Stimulated activated CD8-positive, alpha-beta memory T cell treated with anti-CD3 and anti-CD28 coated beads, Interleukin-15, amount 100 ng/mL, for 1 hour (primary cell): Measurements from ENCODE around the gene IFNE.
A peak's percentile ranks its signal among the peaks of the same experiment; 100 is the strongest.
"Not testable (repeated sequence)": the region's sequence is repeated elsewhere in the genome, so short reads cannot be mapped to it uniquely, and the experiment has no call there.

Experiments
- DNase-seq: peaks from one replicate; pipeline ENCODE4 v3.0.0-alpha.2; 2020; ENCODE audit warnings: low read depth

The IFNE gene

DNA sequence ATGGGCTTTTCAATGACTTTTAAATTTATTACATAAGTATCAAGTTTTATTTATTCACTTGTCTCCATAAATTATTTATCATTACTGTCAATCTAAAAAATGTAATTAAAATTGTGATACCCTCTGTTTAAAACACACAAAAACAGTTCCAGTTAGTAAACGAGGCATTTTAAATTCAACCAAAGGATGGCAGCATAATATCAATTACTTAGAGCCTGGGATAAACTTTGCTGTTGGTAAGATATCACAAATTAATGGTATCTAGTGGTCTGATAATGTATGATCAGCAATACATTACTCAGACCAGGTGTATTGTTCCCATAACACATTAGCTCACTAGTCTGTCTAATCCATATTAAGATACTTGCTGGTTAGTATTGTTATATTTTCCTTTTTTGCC is 9.6 kb upstream of the IFNE start:
- no peak for DNase-seq

GRCh38 chr9:21481470-21482056 is 550 bp downstream of the IFNE start:
- DNase-seq = no peak

GRCh38 chr9:21479152-21479702 is 2.9 kb downstream of the IFNE start:
- DNase-seq = no peak

DNA sequence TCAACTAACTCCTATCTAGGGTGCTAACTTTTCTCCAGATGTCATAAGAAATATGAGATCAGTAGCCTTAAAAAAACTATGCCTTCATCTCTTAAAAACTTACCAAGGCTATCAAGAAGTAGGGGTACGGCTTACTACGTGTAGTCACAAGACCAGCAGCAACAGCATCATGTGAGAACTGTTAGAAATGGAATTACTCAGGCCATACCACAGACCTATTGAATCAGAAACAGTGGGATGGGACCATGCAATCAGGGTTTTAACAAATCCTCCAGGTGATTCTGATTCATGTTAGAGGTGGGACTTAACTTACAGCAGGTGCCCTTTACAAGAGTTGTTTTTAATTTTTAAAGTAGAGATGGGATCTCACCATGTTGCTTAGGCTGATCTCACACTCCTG is 4.6 kb downstream of the IFNE start:
- DNase-seq = no peak

- no peak for DNase-seq
Measured at GRCh38 chr9:21473236-21473635, 8.9 kb downstream of the IFNE start.

DNA sequence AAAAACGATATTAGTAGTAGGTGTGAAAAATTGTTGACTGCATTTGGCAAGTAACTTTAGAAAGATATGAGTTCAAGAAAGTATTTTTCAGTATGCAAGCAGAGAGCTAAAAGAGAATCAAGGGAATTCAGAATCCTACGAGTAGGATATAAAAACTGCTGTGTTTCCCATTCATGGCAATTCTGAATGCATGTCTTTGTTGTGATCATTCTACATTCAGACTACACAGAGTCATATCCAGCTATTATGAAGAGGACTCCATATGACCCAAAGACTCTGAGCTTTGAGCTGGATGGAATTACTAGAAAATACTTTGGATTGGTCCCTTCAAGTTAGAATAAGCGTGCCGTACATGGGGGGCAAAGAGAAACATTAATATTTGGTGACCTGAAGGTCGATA is 12.0 kb downstream of the IFNE start:
- DNase-seq = no peak

- no peak for DNase-seq
Measured at GRCh38 chr9:21465859-21466518, 16.1 kb downstream of the IFNE start.

DNA sequence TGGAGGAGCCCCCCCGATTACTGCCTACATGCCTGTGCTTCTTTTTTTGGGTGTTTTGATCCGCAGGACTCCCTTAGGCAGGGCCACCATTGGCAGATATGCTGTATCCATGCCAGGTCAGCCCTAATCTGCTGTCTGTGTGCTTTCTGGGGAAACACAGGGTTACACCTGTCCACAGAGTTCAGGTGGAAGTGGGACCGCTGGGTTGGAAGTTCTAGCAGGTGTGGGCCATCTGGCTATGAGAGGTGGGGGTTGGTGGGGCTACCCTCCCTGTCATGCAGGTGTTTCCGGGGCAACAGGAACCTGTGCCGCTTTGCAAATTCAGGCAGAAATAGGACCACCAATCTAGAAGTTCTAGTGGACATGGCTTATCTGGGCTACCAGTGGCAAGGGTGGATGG is 17.0 kb downstream of the IFNE start:
- DNase-seq = no peak

GRCh38 chr9:21461377-21461776 is 20.7 kb downstream of the IFNE start:
- no peak for DNase-seq

- no peak for DNase-seq
Measured at GRCh38 chr9:21455320-21455719, 26.8 kb downstream of the IFNE start.

- no peak for DNase-seq
Measured at GRCh38 chr9:21454149-21454548, 28.0 kb downstream of the IFNE start.

DNA sequence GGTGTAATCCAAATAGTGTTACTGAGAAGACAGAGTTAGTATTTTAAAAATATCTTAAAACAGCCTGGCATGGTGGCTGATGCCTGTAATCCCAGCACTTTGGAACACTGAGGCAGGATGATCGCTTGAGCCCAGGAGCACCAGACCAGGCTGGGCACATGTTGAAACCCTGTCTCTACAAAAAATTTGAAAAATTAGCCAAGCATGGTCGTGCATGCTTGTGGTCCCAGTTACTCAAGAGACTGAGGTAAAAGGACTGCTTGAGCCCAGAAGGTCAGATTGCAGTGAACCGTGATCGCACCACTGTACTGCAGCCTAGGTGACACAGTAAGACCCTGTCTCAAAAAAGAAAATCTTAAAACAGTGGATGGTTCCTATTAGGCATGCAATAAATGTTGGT is 29.4 kb downstream of the IFNE start:
- no peak for DNase-seq

DNA sequence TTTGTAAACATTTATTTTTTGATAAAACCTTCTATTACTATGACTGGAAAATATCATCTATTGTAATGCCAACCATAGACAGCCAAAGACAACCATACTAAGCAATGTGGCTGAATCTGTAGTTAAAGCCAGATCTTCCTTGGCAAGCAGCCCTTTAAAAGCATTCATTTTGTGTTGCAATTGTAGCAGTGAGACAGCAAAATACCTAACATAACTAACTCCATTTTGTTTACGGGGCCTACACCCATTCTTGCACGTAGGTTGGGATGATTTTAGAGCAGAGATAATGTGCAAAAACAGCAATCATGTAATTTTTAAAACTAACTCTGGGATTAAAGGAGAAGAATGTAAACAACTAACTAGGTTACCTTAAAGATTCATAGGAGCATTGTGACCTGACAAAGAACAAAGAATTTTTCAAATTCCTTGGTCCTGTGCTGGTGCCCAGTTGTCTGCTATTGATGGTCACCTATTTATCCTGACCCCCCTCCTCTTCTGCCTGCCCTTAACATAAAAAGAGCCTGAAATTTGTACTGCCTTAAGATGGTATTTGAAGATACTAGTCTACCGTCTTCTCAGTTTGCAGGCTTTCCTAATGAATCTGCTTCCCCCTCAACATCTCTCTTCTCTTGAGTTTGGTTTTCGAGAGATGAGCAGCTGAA is 31.2 kb downstream of the IFNE start:
- DNase-seq = no peak

- DNase-seq = not testable (repeated sequence)
Measured at GRCh38 chr9:21449312-21449711, 32.8 kb downstream of the IFNE start.

- no peak for DNase-seq
Measured at GRCh38 chr9:21443849-21444625, 38.1 kb downstream of the IFNE start.

- DNase-seq = no peak
Measured at GRCh38 chr9:21440139-21440538, 42.0 kb downstream of the IFNE start, which contains the start of gene IFNA1. Gene IFNA1, plus strand, starts transcription at chr9:21440439. Its CDS starts 69 bp downstream, at chr9:21440508.

- not testable (repeated sequence) for DNase-seq
Measured at GRCh38 chr9:21435015-21435383, 47.1 kb downstream of the IFNE start.

DNA sequence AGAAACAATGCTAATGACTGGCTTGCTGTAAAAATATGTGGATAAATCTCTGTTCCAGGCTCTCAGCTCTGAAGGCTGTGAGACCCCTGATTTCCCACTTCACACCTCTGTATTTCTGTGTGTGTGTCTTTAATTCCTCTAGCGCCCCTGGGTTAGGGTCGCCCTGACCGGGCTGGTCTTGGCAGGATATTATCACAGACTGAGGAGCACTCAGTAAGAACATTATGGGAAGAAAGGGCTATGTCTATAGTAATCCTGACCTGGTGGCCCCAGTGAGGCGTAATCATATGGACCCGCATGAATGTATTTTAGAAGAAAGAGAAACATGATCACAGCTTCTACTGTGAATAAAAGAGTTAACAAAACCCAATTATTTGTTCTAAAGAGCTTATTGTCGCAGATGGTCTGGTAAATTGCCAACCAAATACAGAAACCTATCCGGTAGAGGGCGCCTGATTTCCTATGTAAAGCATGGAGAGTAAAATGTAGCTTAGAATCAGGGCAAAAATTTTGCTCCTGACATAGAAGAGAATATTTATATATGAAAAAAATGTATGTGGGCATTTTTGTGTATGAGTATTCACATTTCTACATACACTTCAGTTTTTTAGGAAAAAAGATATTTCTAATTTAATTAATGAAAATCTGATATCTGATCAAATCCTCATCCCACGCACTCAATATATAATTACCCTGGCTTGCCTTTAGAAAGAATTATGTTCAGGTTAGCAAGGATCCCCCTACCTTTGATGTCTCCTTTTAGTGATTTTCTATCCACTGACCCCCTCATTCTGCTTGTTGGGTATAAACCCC is 47.7 kb downstream of the IFNE start:
- DNase-seq = peak; percentile 14

- DNase-seq = no peak
Measured at GRCh38 chr9:21432672-21433425, 49.3 kb downstream of the IFNE start.
